MM.1S (cell line): Measurements from ENCODE around the gene ACSF3.
"Not testable (repeated sequence)": the region's sequence is repeated elsewhere in the genome, so short reads cannot be mapped to it uniquely, and the experiment has no call there.

ENCODE experiments used
- DNase-seq: peaks from one replicate; pipeline ENCODE4 v3.0.0-alpha.2; 2015
- H2AFZ ChIP-seq: fragments of 300-600 bp; sonication (generic); 2 replicates; pipeline ENCODE4 v1.6.0; 2016; ENCODE audit warnings: antibody characterized with exemption, low read length
- H3F3A ChIP-seq: fragments of 300-600 bp; sonication (generic); 2 replicates; pipeline ENCODE4 v1.6.1; 2016; ENCODE audit warnings: mild to moderate bottlenecking, antibody characterized with exemption, low read length, moderate library complexity, mixed read lengths; ENCODE audit not compliant: insufficient read depth
- H3K27ac ChIP-seq: fragments of 300-600 bp; sonication (generic); 2 replicates; pipeline ENCODE4 v1.5.1; 2016; ENCODE audit warnings: mild to moderate bottlenecking, low read length
- H3K27me3 ChIP-seq: fragments of 300-600 bp; sonication (generic); replicated peaks from 2 replicates; pipeline ENCODE4 v1.6.0; 2016; ENCODE audit warnings: low read length; ENCODE audit not compliant: insufficient read depth
- H3K36me3 ChIP-seq: fragments of 300-600 bp; sonication (generic); replicated peaks from 2 replicates; pipeline ENCODE4 v1.6.1; 2016; ENCODE audit warnings: mild to moderate bottlenecking, low read length, mixed read lengths; ENCODE audit not compliant: insufficient read depth
- H3K4me1 ChIP-seq: fragments of 300-600 bp; sonication (generic); 2 replicates; pipeline ENCODE4 v1.6.1; 2016; ENCODE audit warnings: low read length, mixed read lengths
- H3K4me2 ChIP-seq: fragments of 300-600 bp; sonication (generic); 2 replicates; pipeline ENCODE4 v1.6.0; 2016; ENCODE audit warnings: low read depth, low read length
- H3K4me3 ChIP-seq: fragments of 300-600 bp; sonication (generic); 2 replicates; pipeline ENCODE4 v1.5.1; 2016; ENCODE audit warnings: low read length, mixed read lengths
- H3K79me2 ChIP-seq: fragments of 300-600 bp; sonication (generic); 2 replicates; pipeline ENCODE4 v1.6.1; 2016; ENCODE audit warnings: mixed run types, low read length, mixed read lengths
- H3K9ac ChIP-seq: fragments of 300-600 bp; sonication (generic); 2 replicates; pipeline ENCODE4 v1.6.1; 2016; ENCODE audit warnings: low read length, mixed read lengths
- H3K9me2 ChIP-seq: fragments of 300-600 bp; sonication (generic); replicated peaks from 2 replicates; pipeline ENCODE4 v1.6.1; 2016; ENCODE audit warnings: mild to moderate bottlenecking, low read length, mixed read lengths; ENCODE audit not compliant: insufficient read depth
- H3K9me3 ChIP-seq: fragments of 300-600 bp; sonication (generic); replicated peaks from 2 replicates; pipeline ENCODE4 v1.6.1; 2016; ENCODE audit warnings: mild to moderate bottlenecking, low read length, mixed read lengths; ENCODE audit not compliant: insufficient read depth
- H4K20me1 ChIP-seq: fragments of 300-600 bp; sonication (generic); 2 replicates; pipeline ENCODE4 v1.6.1; 2016; ENCODE audit warnings: mild to moderate bottlenecking, low read length, moderate library complexity, mixed read lengths; ENCODE audit not compliant: insufficient read depth
- CTCF ChIP-seq: fragments of 300-600 bp; sonication (generic); IDR thresholded peaks from 2 replicates; pipeline ENCODE4 v1.5.1; 2016; ENCODE audit warnings: antibody characterized with exemption, low read length, mixed read lengths
- EZH2 ChIP-seq: fragments of 300-600 bp; sonication (generic); optimal IDR thresholded peaks from 2 replicates; pipeline ENCODE3; 2017; ENCODE audit warnings: low read depth, mild to moderate bottlenecking, antibody characterized with exemption, low read length, mixed read lengths
- EZH2phosphoT487 ChIP-seq: fragments of 300-600 bp; sonication (generic); IDR thresholded peaks from 2 replicates; pipeline ENCODE4 v1.6.1; 2018; ENCODE audit warnings: antibody characterized with exemption, low read length

Gene ACSF3

GRCh38 chr16:89067677-89068443, 25.8 kb upstream of the ACSF3 start:
- Histone ChIP-seq H3K36me3 (no peaks in the 10 kb centered on the region), H3K4me1 (no peaks in the 10 kb centered on the region), H3F3A (no peaks in the 10 kb centered on the region), H4K20me1 (no peaks in the 10 kb centered on the region), H3K27ac (no peak overlapping the region), H3K27me3 (peaks cover 38% of the 10 kb centered on the region), H3K9me2 (no peaks in the 10 kb centered on the region), H2AFZ (no peak overlapping the region), H3K4me2 (no peak overlapping the region), H3K79me2 (no peaks in the 10 kb centered on the region), H3K9me3 (no peaks in the 10 kb centered on the region), H3K9ac (no peak overlapping the region), H3K4me3 (no peak overlapping the region)
- no peak for DNase-seq
- TF ChIP-seq EZH2 = no peak
- TF ChIP-seq CTCF = no peak
- TF ChIP-seq EZH2phosphoT487 = no peak

GRCh38 chr16:89068814-89069616, 24.6 kb upstream of the ACSF3 start:
- not testable (repeated sequence) for H3K36me3 ChIP-seq, H3K9me3 ChIP-seq, H3K27ac ChIP-seq, H3K9me2 ChIP-seq, H3K4me3 ChIP-seq, H3F3A ChIP-seq, H3K9ac ChIP-seq, H3K4me2 ChIP-seq, H3K4me1 ChIP-seq, H4K20me1 ChIP-seq, DNase-seq, H3K79me2 ChIP-seq, H2AFZ ChIP-seq
- H3K27me3 ChIP-seq = peaks cover 38% of the 10 kb centered on the region

GRCh38 chr16:89069920-89070319, 23.7 kb upstream of the ACSF3 start:
- Histone ChIP-seq H3K9me2 (no peaks in the 10 kb centered on the region), H3K9ac (no peak overlapping the region), H3K4me3 (no peak overlapping the region), H3K79me2 (no peaks in the 10 kb centered on the region), H3K36me3 (no peaks in the 10 kb centered on the region), H3K9me3 (no peaks in the 10 kb centered on the region), H3K4me1 (no peaks in the 10 kb centered on the region), H3F3A (no peaks in the 10 kb centered on the region), H3K27me3 (peaks cover 38% of the 10 kb centered on the region), H4K20me1 (no peaks in the 10 kb centered on the region), H3K27ac (no peak overlapping the region), H3K4me2 (no peak overlapping the region), H2AFZ (no peak overlapping the region)
- no peak for TF ChIP-seq EZH2
- no peak for TF ChIP-seq EZH2phosphoT487
- no peak for TF ChIP-seq CTCF
- no peak for DNase-seq

- no peak for DNase-seq
- Histone ChIP-seq H3K79me2 (no peaks in the 10 kb centered on the region), H3K9ac (no peak overlapping the region), H3K27me3 (peaks cover 38% of the 10 kb centered on the region), H3K36me3 (no peaks in the 10 kb centered on the region), H3F3A (no peaks in the 10 kb centered on the region), H3K4me1 (no peaks in the 10 kb centered on the region), H3K27ac (no peak overlapping the region), H2AFZ (no peak overlapping the region), H3K4me2 (no peak overlapping the region), H3K9me2 (no peaks in the 10 kb centered on the region), H3K4me3 (no peak overlapping the region), H4K20me1 (no peaks in the 10 kb centered on the region), H3K9me3 (no peaks in the 10 kb centered on the region)
- TF ChIP-seq CTCF (no peak), EZH2 (no peak), EZH2phosphoT487 (no peak)
Measured at GRCh38 chr16:89070590-89070989, 23.1 kb upstream of the ACSF3 start.
